HCT116 (cell line): ENCODE measurements around the gene DOCK1. TPM values are rescaled to one million over a fixed set of nuclear protein-coding genes. Genes with fewer than 3 reads are reported as not detected.

Experiments
- ATAC-seq: fragments of 200-7000 bp; cut with Tn5 transposase; 2 replicates; pipeline ENCODE4 v1.9.1; 2020; ENCODE audit warnings: mild to moderate bottlenecking, moderate library complexity
- BruUV-seq: library from RNA; stranded (reverse); fragments of 400-500 nt; replicated peaks from 2 replicates; lab custom pipeline; 2021; lab: Mats Ljungman, UMichigan
- CTCF ChIA-PET: fragments of 300-600 bp; sonication (Branson Sonifier 250); formaldehyde crosslinking; loops from one replicate; lab custom pipeline; 2021; ENCODE audit warnings: antibody characterized with exemption; lab: Charles Lee
- POLR2A ChIA-PET: fragments of 300-600, 350-600 bp; sonication (Branson Sonifier 250); formaldehyde crosslinking; loops from one replicate; lab custom pipeline; 2021; ENCODE audit warnings: antibody characterized with exemption; lab: Charles Lee
- RAD21 ChIA-PET, 2 experiments: fragments of 300-600 bp; sonication (Branson Sonifier 250); formaldehyde crosslinking; loops; one replicate each; lab custom pipeline; 2023; ENCODE audit warnings: low total read pairs in 2 of 2; ENCODE audit not compliant: uncharacterized antibody in 2 of 2, unreplicated experiment in 2 of 2, low non-redundant PET in 1 of 2; lab: Charles Lee
- DNase-seq: peaks from one replicate; pipeline ENCODE4 v3.0.0-alpha.2; 2010; ENCODE audit warnings: low read depth, low spot score
- H2AFZ ChIP-seq: fragments of 200-600 bp; shearing (Covaris generic), sonication (generic); 2 replicates; pipeline ENCODE4 v1.6.1; 2017; ENCODE audit warnings: low read depth, mixed run types, mixed read lengths, antibody characterized with exemption, low read length; ENCODE audit not compliant: poor library complexity, severe bottlenecking
- H3K27ac ChIP-seq: 2 replicates; pipeline ENCODE4 v1.5.1; 2012; ENCODE audit warnings: low read depth, low read length
- H3K27me3 ChIP-seq: fragments of 200-600 bp; sonication (generic); 2 replicates; pipeline ENCODE4 v1.6.1; 2016; ENCODE audit warnings: mixed run types, low read length, mixed read lengths; ENCODE audit not compliant: insufficient read depth
- H3K36me3 ChIP-seq, 2 experiments: fragments of 200-500 bp in 1 of 2; fragments of 200-600 bp in 1 of 2; sonication (Bioruptor generic) in 1 of 2; sonication (generic) in 1 of 2; 2 replicates each; pipeline versions ENCODE4 v1.5.1 to v1.6.1; 2014 to 2016; ENCODE audit warnings: low read length in 2 of 2, inconsistent platforms in 1 of 2, mixed read lengths in 1 of 2, mixed run types in 1 of 2; ENCODE audit not compliant: insufficient read depth in 2 of 2, control insufficient read depth in 1 of 2
- H3K4me1 ChIP-seq, 2 experiments: fragments of 200-600 bp in 1 of 2; sonication (generic) in 1 of 2; 2 replicates each; pipeline versions ENCODE4 v1.5.1 to v1.6.1; 2012 to 2017; ENCODE audit warnings: low read length in 2 of 2, inconsistent platforms in 1 of 2, mild to moderate bottlenecking in 1 of 2, mixed read lengths in 1 of 2, mixed run types in 1 of 2, moderate library complexity in 1 of 2; ENCODE audit not compliant: insufficient read depth in 2 of 2, control insufficient read depth in 1 of 2
- H3K4me2 ChIP-seq: fragments of 200-600 bp; sonication (generic); 2 replicates; pipeline ENCODE4 v1.6.1; 2017; ENCODE audit warnings: mixed run types, low read length, mixed read lengths
- H3K4me3 ChIP-seq, 2 experiments: fragments of 200-600 bp in 1 of 2; sonication (generic) in 1 of 2; replicated peaks in 1 of 2; 2 replicates each; pipeline ENCODE4 v1.5.1; 2011 to 2016; ENCODE audit warnings: low read length in 2 of 2, control low read depth in 1 of 2, low read depth in 1 of 2, mild to moderate bottlenecking in 1 of 2, mixed read lengths in 1 of 2, mixed run types in 1 of 2
- H3K79me2 ChIP-seq: fragments of 200-600 bp; sonication (generic); 2 replicates; pipeline ENCODE4 v1.6.1; 2017; ENCODE audit warnings: mild to moderate bottlenecking, mixed run types, low read length, moderate library complexity, mixed read lengths; ENCODE audit not compliant: insufficient read depth
- H3K9ac ChIP-seq: fragments of 200-600 bp; sonication (generic); 2 replicates; pipeline ENCODE4 v1.6.1; 2016; ENCODE audit warnings: low read length, mixed read lengths
- H3K9me2 ChIP-seq: fragments of 200-600 bp; sonication (generic), shearing (Covaris generic); 2 replicates; pipeline ENCODE4 v1.6.1; 2017; ENCODE audit warnings: mixed run types, mild to moderate bottlenecking, moderate library complexity; ENCODE audit not compliant: insufficient read depth
- H3K9me3 ChIP-seq, 2 experiments: fragments of 200-500 bp in 1 of 2; fragments of 200-600 bp in 1 of 2; sonication (Bioruptor generic) in 1 of 2; sonication (generic) in 1 of 2; 2 replicates each; pipeline ENCODE4 v1.6.1; 2014 to 2017; ENCODE audit warnings: low read length in 2 of 2, mixed read lengths in 2 of 2, inconsistent platforms in 1 of 2, low read depth in 1 of 2, mild to moderate bottlenecking in 1 of 2, mixed run types in 1 of 2, moderate library complexity in 1 of 2; ENCODE audit not compliant: control insufficient read depth in 1 of 2, insufficient read depth in 1 of 2
- H4K20me1 ChIP-seq: fragments of 200-600 bp; sonication (generic), shearing (Covaris generic); 2 replicates; pipeline ENCODE4 v1.6.1; 2017; ENCODE audit warnings: mixed run types, mild to moderate bottlenecking, moderate library complexity; ENCODE audit not compliant: insufficient read depth
- CBX3 ChIP-seq: IDR thresholded peaks from 2 replicates; pipeline ENCODE4 v1.6.1; 2012; ENCODE audit warnings: low read depth
- CEBPB ChIP-seq: IDR thresholded peaks from 2 replicates; pipeline ENCODE4 v1.6.1; 2012; ENCODE audit warnings: low read depth
- EGR1 ChIP-seq: IDR thresholded peaks from 2 replicates; pipeline ENCODE4 v1.6.1; 2012; ENCODE audit warnings: low read depth
- ELF1 ChIP-seq: IDR thresholded peaks from 2 replicates; pipeline ENCODE4 v1.6.1; 2012; ENCODE audit warnings: low read depth, borderline replicate concordance
- EZH2 ChIP-seq: fragments of 200-600 bp; sonication (generic); IDR thresholded peaks from 2 replicates; pipeline ENCODE4 v1.6.1; 2017; ENCODE audit warnings: antibody characterized with exemption, mixed run types
- FOSL1 ChIP-seq: IDR thresholded peaks from 2 replicates; pipeline ENCODE4 v1.6.1; 2012; ENCODE audit warnings: low read depth
- JUND ChIP-seq: IDR thresholded peaks from 2 replicates; pipeline ENCODE4 v1.6.1; 2012
- MAX ChIP-seq: IDR thresholded peaks from 2 replicates; pipeline ENCODE4 v1.6.1; 2012
- POLR2A ChIP-seq: IDR thresholded peaks from 2 replicates; pipeline ENCODE4 v1.7.0; 2011; ENCODE audit warnings: borderline replicate concordance; ENCODE audit not compliant: insufficient read depth, insufficient read length; ENCODE audit errors: extremely low read depth
- POLR2AphosphoS5 ChIP-seq: IDR thresholded peaks from 2 replicates; pipeline ENCODE4 v1.6.1; 2011; ENCODE audit warnings: mild to moderate bottlenecking, low read depth, low read length, moderate library complexity
- REST ChIP-seq: IDR thresholded peaks from 2 replicates; pipeline ENCODE4 v1.6.1; 2012; ENCODE audit warnings: low read depth
- SIN3A ChIP-seq: IDR thresholded peaks from 2 replicates; pipeline ENCODE4 v1.6.1; 2012; ENCODE audit warnings: low read depth
- SP1 ChIP-seq: IDR thresholded peaks from 2 replicates; pipeline ENCODE4 v1.6.1; 2012; ENCODE audit warnings: low read depth
- TCF7L2 ChIP-seq: IDR thresholded peaks from 2 replicates; pipeline ENCODE4 v1.7.0; 2011; ENCODE audit warnings: borderline replicate concordance, inconsistent platforms; ENCODE audit not compliant: insufficient read depth, insufficient read length; ENCODE audit errors: extremely low read depth
- YY1 ChIP-seq: IDR thresholded peaks from 2 replicates; pipeline ENCODE4 v1.6.1; 2011; ENCODE audit warnings: low read length, low read depth, moderate library complexity, mild to moderate bottlenecking; ENCODE audit not compliant: insufficient replicate concordance; ENCODE audit errors: extremely low read depth
- ZFX ChIP-seq: fragments of 450-650 bp; IDR thresholded peaks from 2 replicates; pipeline ENCODE4 v1.6.1; 2017
- ZNF274 ChIP-seq: fragments of 200-500 bp; sonication (Bioruptor generic); IDR thresholded peaks from 2 replicates; pipeline ENCODE4 v1.6.1; 2014; ENCODE audit warnings: mild to moderate bottlenecking, low read depth, low read length, inconsistent platforms
- intact Hi-C: fragments of 100-400 bp; cut with micrococcal nuclease; formaldehyde crosslinking; loops from 2 replicates; pipeline ENCODE4 v1.10.0; 2022
- total RNA-seq: library from RNA; stranded (reverse); gene quantifications from one replicate; pipeline ENCODE4 v1.2.1, GENCODE V29; 2021; ENCODE audit not compliant: unreplicated experiment

DOCK1 gene
- total RNA-seq, 1 experiment from 2014 or later, result 46.5 TPM

GRCh38 chr10:126928274-126928673 is 23.0 kb downstream of the DOCK1 start:
- ChIA-PET RAD21 (no interaction called here), POLR2A (no interaction called here), CTCF (no interaction called here)
- intact Hi-C loops, result no loop called here
- ATAC-seq (no peak), DNase-seq (no peak)
- TF ChIP-seq ZFX (no peak), CBX3 (no peak), MAX (no peak), ELF1 (no peak), FOSL1 (no peak), YY1 (no peak), POLR2AphosphoS5 (no peak), CEBPB (no peak), SIN3A (no peak), TCF7L2 (no peak), SP1 (no peak)
- H3K36me3 ChIP-seq, result no peaks in the 10 kb centered on the region; a peak in 1 of 4 replicates
- H3K79me2 ChIP-seq, result peaks cover 49% of the 10 kb centered on the region; the same call in 1 of the 2 replicates
- no peaks in the 10 kb centered on the region for H4K20me1 ChIP-seq
- no peak overlapping the region for H3K4me3 ChIP-seq
- H3K27me3 ChIP-seq, result no peaks in the 10 kb centered on the region
- no peaks in the 10 kb centered on the region for H3K9me3 ChIP-seq
- no TSS peak for BruUV-seq
- no peaks in the 10 kb centered on the region for H3K9me2 ChIP-seq
- no peak overlapping the region for H3K27ac ChIP-seq
- H3K4me2 ChIP-seq, result no peak overlapping the region
- H2AFZ ChIP-seq, result no peak overlapping the region
- no peaks in the 10 kb centered on the region for H3K4me1 ChIP-seq
- no peak overlapping the region for H3K9ac ChIP-seq

- Histone ChIP-seq H3K79me2 (peaks cover 54% of the 10 kb centered on the region), H3K27me3 (no peaks in the 10 kb centered on the region), H4K20me1 (peaks cover 3% of the 10 kb centered on the region; the same call in 1 of the 2 replicates), H3K36me3 (no peaks in the 10 kb centered on the region; a peak in 1 of 4 replicates), H3K9me3 (no peaks in the 10 kb centered on the region), H3K9ac (no peak overlapping the region), H3K4me3 (no peak overlapping the region), H3K27ac (no peak overlapping the region), H3K9me2 (no peaks in the 10 kb centered on the region), H3K4me1 (no peaks in the 10 kb centered on the region), H2AFZ (no peak overlapping the region), H3K4me2 (no peak overlapping the region)
- CTCF ChIA-PET, result no interaction called here
- BruUV-seq, result no TSS peak
- POLR2A ChIA-PET, result no interaction called here
- DNase-seq, result no peak
- RAD21 ChIA-PET, result no interaction called here
- intact Hi-C loops, result no loop called here
- ATAC-seq, result no peak
- TF ChIP-seq EZH2, result no peak
- no peak for TF ChIP-seq POLR2A
- TF ChIP-seq ELF1, result no peak
- TF ChIP-seq ZNF274, result no peak
- TF ChIP-seq EGR1, result no peak
- no peak for TF ChIP-seq SIN3A
- TF ChIP-seq REST, result no peak
- TF ChIP-seq CBX3, result no peak
- no peak for TF ChIP-seq POLR2AphosphoS5
- no peak for TF ChIP-seq SP1
- no peak for TF ChIP-seq MAX
- no peak for TF ChIP-seq JUND
- no peak for TF ChIP-seq TCF7L2
- no peak for TF ChIP-seq CEBPB
Measured at GRCh38 chr10:126929391-126929790, 24.2 kb downstream of the DOCK1 start.
